ENCODE data around the gene FAP.

Gene FAP

DNA sequence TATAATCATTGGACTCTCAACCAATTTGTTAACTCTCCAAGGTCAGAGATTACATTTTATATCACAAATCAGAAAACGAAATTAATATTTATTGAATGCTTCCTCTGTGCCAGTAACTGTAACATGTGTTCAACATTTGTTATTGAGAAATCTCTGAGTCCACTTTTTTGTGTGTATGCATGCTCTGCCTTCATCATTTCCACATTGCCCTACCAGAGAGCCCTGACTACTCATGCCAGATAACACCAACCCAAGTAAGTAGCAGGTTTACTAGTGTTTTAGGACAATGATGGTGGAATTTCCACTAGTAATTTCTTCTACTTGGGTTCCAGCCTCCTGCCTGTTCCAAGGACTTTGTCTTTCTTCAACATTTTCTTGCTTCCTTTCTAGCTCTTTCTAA is 14.2 kb upstream of the FAP start:
- TF ChIP-seq, protein P1, sequence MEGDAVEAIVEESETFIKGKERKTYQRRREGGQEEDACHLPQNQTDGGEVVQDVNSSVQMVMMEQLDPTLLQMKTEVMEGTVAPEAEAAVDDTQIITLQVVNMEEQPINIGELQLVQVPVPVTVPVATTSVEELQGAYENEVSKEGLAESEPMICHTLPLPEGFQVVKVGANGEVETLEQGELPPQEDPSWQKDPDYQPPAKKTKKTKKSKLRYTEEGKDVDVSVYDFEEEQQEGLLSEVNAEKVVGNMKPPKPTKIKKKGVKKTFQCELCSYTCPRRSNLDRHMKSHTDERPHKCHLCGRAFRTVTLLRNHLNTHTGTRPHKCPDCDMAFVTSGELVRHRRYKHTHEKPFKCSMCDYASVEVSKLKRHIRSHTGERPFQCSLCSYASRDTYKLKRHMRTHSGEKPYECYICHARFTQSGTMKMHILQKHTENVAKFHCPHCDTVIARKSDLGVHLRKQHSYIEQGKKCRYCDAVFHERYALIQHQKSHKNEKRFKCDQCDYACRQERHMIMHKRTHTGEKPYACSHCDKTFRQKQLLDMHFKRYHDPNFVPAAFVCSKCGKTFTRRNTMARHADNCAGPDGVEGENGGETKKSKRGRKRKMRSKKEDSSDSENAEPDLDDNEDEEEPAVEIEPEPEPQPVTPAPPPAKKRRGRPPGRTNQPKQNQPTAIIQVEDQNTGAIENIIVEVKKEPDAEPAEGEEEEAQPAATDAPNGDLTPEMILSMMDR (IDR thresholded peaks at IDR 0.05; ENCODE audit: low read depth, low read length), result no peak
- H3K4me3 ChIP-seq (replicated peaks in 1 of 2; ENCODE audit: low read depth in 2 of 2, low read length in 2 of 2), result no peak overlapping the region
- peak in 1 of 2 donors; percentile 50 for DNase-seq (ENCODE audit: low read depth in 2 of 2)

GRCh38 chr2:162256591-162256991 is 13.3 kb upstream of the FAP start:
- DNase-seq (ENCODE audit: low read depth in 2 of 2), result peak; percentile 31 to 45
- H3K4me3 ChIP-seq (replicated peaks in 1 of 2; ENCODE audit: low read depth in 2 of 2, low read length in 2 of 2), result no peak overlapping the region
- TF ChIP-seq, protein P1 (IDR thresholded peaks at IDR 0.05; ENCODE audit: low read depth, low read length), result no peak

DNA sequence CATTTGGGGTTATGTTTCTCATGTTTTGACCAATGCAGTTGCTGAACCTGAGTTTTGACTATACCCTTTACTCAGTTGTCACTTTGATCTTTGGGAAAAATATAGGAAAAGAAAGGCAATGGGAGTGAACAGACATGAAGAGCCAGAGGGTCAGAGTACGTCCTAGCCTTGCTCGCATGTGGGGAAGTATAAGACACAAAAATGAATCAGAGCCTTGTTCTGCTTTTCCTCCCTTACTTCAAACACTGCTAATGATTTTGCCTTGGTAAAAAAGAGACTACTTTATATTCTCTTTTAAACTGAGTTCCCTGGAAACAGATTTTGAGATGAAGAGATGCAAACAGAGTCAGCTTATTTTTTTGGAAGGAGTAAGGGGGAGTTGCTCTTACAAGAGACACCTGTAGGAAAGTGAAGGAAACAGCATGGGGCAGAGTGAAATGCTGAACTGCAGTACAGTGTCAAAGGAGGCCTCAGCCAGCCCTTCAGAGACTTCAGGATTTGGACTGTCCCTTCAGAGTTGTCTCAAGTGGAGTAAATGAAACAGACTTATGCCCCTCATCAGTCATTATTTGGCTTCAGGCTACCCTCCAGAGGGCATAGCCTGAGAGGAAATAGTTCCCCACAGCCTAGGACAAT is 11.1 kb upstream of the FAP start:
- TF ChIP-seq, protein P1 (IDR thresholded peaks at IDR 0.05; ENCODE audit: low read depth, low read length), result no peak

GRCh38 chr2:162253435-162253834 is 10.2 kb upstream of the FAP start:
- DNase-seq (ENCODE audit: low read depth in 2 of 2), result no peak
- H3K4me3 ChIP-seq (replicated peaks in 1 of 2; ENCODE audit: low read depth in 2 of 2, low read length in 2 of 2), result no peak overlapping the region
- TF ChIP-seq, protein P1 (IDR thresholded peaks at IDR 0.05; ENCODE audit: low read depth, low read length), result no peak

More for the DNA sequence above, 11.1 kb upstream of the FAP start:
- DNase-seq (ENCODE audit: low read depth in 2 of 2), result no peak
- no peak overlapping the region for H3K4me3 ChIP-seq (replicated peaks in 1 of 2; ENCODE audit: low read depth in 2 of 2, low read length in 2 of 2)

DNA sequence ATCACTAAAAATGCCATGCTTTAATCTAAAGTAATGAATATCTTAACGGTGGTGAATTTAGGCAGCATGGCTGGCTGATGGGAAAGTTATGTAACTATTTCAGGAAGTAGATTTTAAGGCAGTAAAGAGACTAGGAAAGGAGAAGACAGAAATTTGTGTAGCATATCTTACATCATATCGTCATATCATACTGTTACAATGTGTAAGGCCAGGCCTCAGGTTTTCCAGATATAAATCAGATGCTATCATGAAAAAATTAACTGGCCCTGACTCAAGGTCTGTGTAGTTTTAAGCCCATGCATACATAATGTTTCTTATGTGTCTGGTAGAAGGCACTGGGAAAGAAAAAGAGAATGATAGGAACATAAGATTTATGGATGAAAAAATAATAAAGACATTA is 8.9 kb upstream of the FAP start:
- no peak for DNase-seq (ENCODE audit: low read depth in 2 of 2)
- TF ChIP-seq, protein P1 (IDR thresholded peaks at IDR 0.05; ENCODE audit: low read depth, low read length), result no peak
- H3K4me3 ChIP-seq (replicated peaks in 1 of 2; ENCODE audit: low read depth in 2 of 2, low read length in 2 of 2), result no peak overlapping the region

GRCh38 chr2:162245781-162246180 is 2.5 kb upstream of the FAP start:
- no peak overlapping the region for H3K4me3 ChIP-seq (replicated peaks in 1 of 2; ENCODE audit: low read depth in 2 of 2, low read length in 2 of 2)
- peak; percentile 49 to 82 for DNase-seq (ENCODE audit: low read depth in 2 of 2)
- TF ChIP-seq, protein P1 (IDR thresholded peaks at IDR 0.05; ENCODE audit: low read depth, low read length), result no peak

GRCh38 chr2:162245061-162245460 is 1.8 kb upstream of the FAP start:
- DNase-seq (ENCODE audit: low read depth in 2 of 2), result peak in 1 of 2 donors; percentile 45
- TF ChIP-seq, protein P1 (IDR thresholded peaks at IDR 0.05; ENCODE audit: low read depth, low read length), result no peak
- no peak overlapping the region for H3K4me3 ChIP-seq (replicated peaks in 1 of 2; ENCODE audit: low read depth in 2 of 2, low read length in 2 of 2)
